ENCODE data around the gene ZNF668. TPM values are rescaled to one million over a fixed set of nuclear protein-coding genes. Genes with fewer than 3 reads are reported as not detected.

The ZNF668 gene
- total and polyA plus RNA-seq, 2 of the 8 experiments (the other 6 are each of a cell fraction or from before 2014, with no cell fraction given): 14.0 to 14.3 TPM

DNA sequence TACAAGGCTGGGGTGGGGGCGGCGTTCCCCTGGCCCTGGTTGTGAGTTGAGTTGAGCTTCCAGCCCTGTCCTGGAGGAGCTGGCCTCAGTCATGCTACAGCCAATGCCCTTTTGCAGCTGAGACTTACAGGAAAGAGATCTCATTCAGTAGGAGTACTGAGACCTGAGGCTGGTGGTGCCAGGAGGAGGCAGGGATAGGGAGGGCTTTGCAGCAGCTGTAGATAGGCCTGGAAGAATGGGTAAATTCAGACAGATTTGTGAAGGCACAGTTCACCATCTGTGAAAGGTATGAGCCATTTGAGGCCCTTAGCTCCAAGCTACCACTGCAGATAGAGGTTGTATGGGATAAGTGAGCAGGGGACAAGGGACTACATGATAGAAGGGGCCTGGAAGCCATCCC is 35.0 kb downstream of the ZNF668 start:
- no peak overlapping the region for H2BK15ac ChIP-seq (ENCODE audit: low read length)
- no peaks in the 10 kb centered on the region for H3K9me3 ChIP-seq (ENCODE audit: insufficient read depth in 2 of 2, low read depth in 1 of 2, low read length in 1 of 2)
- H2BK12ac ChIP-seq (ENCODE audit: low read depth, low read length): no peak overlapping the region
- H3K14ac ChIP-seq (ENCODE audit: insufficient read length): no peak overlapping the region
- no peak overlapping the region for H3K56ac ChIP-seq (replicated peaks; ENCODE audit: insufficient read length, low read depth, low read length)
- peaks cover 0 to 7% (median 0%) of the 10 kb centered on the region in 4 experiments; a peak in 1 of 8 replicates for H3K36me3 ChIP-seq (ENCODE audit: control insufficient read depth in 2 of 4, insufficient read depth in 4 of 4, low read length in 3 of 4)
- no peak overlapping the region for H3K4me3 ChIP-seq (ENCODE audit: extremely low read depth in 1 of 4, insufficient read depth in 2 of 4, low read depth in 3 of 4, low read length in 4 of 4)
- 80% methylated on average over 2 of the region's 2 CpGs; no CpG with 5 or more reads in 1 of the 2 experiments for WGBS, 2 experiments (ENCODE audit: extremely low coverage in 1 of 2, insufficient coverage in 1 of 2, insufficient read length in 1 of 2, insufficient replicate concordance in 2 of 2, low coverage in 1 of 2, low lambda C conversion rate in 2 of 2, missing lambda C conversion rate in 1 of 2)
- CTCF ChIA-PET (ENCODE audit: partially characterized antibody): interaction anchor here (1.5 kb wide), 2 partner anchors 16 to 53 kb away, joined by 3 to 4 read pairs; no protein-coding TSS in a partner anchor
- no peak for DNase-seq (ENCODE audit: low read depth in 1 of 2, low spot score in 2 of 2)
- no peak overlapping the region for H2BK120ac ChIP-seq (replicated peaks; ENCODE audit: low read depth, low read length)
- peaks cover 3% of the 10 kb centered on the region; the same call in 1 of the 2 replicates for H3K23me2 ChIP-seq (ENCODE audit: low read depth, low read length)
- no peaks in the 10 kb centered on the region; the same call in 1 of the 2 replicates for H3K79me1 ChIP-seq (ENCODE audit: low read depth, low read length)
- H2BK5ac ChIP-seq (ENCODE audit: low read depth, low read length): no peak overlapping the region
- H3K27me3 ChIP-seq (replicated peaks in 1 of 4; ENCODE audit: control insufficient read depth in 3 of 4, extremely low read depth in 1 of 4, insufficient read depth in 3 of 4, low read length in 3 of 4): no peaks in the 10 kb centered on the region
- H2BK20ac ChIP-seq (ENCODE audit: low read length): no peak overlapping the region
- no peak for TF ChIP-seq SIN3A (conservative IDR thresholded peaks at IDR 0.05 in 1 of 2, IDR thresholded peaks at IDR 0.05 in 1 of 2; ENCODE audit: low read depth in 1 of 2, low read length in 2 of 2)
- TF ChIP-seq EP300 (IDR thresholded peaks at IDR 0.05; ENCODE audit: borderline replicate concordance in 1 of 2, low read depth in 2 of 2, low read length in 2 of 2): no peak
- no peak for TF ChIP-seq SP2 (IDR thresholded peaks at IDR 0.05; ENCODE audit: low read length)
- TF ChIP-seq, protein P1, sequence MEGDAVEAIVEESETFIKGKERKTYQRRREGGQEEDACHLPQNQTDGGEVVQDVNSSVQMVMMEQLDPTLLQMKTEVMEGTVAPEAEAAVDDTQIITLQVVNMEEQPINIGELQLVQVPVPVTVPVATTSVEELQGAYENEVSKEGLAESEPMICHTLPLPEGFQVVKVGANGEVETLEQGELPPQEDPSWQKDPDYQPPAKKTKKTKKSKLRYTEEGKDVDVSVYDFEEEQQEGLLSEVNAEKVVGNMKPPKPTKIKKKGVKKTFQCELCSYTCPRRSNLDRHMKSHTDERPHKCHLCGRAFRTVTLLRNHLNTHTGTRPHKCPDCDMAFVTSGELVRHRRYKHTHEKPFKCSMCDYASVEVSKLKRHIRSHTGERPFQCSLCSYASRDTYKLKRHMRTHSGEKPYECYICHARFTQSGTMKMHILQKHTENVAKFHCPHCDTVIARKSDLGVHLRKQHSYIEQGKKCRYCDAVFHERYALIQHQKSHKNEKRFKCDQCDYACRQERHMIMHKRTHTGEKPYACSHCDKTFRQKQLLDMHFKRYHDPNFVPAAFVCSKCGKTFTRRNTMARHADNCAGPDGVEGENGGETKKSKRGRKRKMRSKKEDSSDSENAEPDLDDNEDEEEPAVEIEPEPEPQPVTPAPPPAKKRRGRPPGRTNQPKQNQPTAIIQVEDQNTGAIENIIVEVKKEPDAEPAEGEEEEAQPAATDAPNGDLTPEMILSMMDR (IDR thresholded peaks at IDR 0.05; ENCODE audit: control extremely low read depth in 1 of 3, insufficient read depth in 1 of 3, low read depth in 1 of 3, low read length in 3 of 3): no peak
- no peak overlapping the region for H2AFZ ChIP-seq (ENCODE audit: low read length)
- H3K18ac ChIP-seq (ENCODE audit: extremely low read depth, low read length): no peak overlapping the region
- no peak overlapping the region for H2AK5ac ChIP-seq (ENCODE audit: low read depth, low read length)
- H3K23ac ChIP-seq (ENCODE audit: insufficient read length): no peak overlapping the region
- H3K9ac ChIP-seq (replicated peaks in 1 of 4; ENCODE audit: extremely low read depth in 1 of 4, low read depth in 3 of 4, low read length in 3 of 4): no peak overlapping the region
- H4K91ac ChIP-seq (replicated peaks; ENCODE audit: insufficient read length, low read length): no peak overlapping the region
- H4K20me1 ChIP-seq (replicated peaks in 1 of 2; ENCODE audit: control insufficient read depth in 1 of 2, insufficient read depth in 2 of 2, low read length in 2 of 2): peaks cover 0 to 5% of the 10 kb centered on the region in 2 experiments
- no peak overlapping the region for H3K4me2 ChIP-seq (ENCODE audit: insufficient read depth in 1 of 2, low read depth in 2 of 2, low read length in 2 of 2)
- no peak overlapping the region for H4K8ac ChIP-seq (ENCODE audit: extremely low read depth, insufficient read depth, low read length)
- FAIRE-seq: no peak
- POLR2A ChIA-PET (ENCODE audit: partially characterized antibody): interaction anchor here (1.6 to 1.9 kb wide), 2 partner anchors 12 to 53 kb away, joined by 4 to 5 read pairs; no protein-coding TSS in a partner anchor
- H3K4me1 ChIP-seq (replicated peaks in 1 of 4; ENCODE audit: control insufficient read depth in 3 of 4, insufficient read depth in 4 of 4, low read length in 3 of 4): peaks cover 0 to 3% (median 0%) of the 10 kb centered on the region in 4 experiments; a peak in 3 of 7 replicates
- no peak overlapping the region for H3K27ac ChIP-seq (ENCODE audit: low read depth, low read length)
- H4K5ac ChIP-seq (ENCODE audit: insufficient read length, low read depth, low read length): no peak overlapping the region
- no peak overlapping the region for H3K4ac ChIP-seq (replicated peaks; ENCODE audit: insufficient read length, low read depth, low read length)
- no peaks in the 10 kb centered on the region for H3K79me2 ChIP-seq (ENCODE audit: control insufficient read depth in 1 of 2, insufficient read depth in 2 of 2, low read length in 2 of 2)
